ENCODE measurements around the gene SPACA7. TPM values are rescaled to one million over a fixed set of nuclear protein-coding genes. Genes with fewer than 3 reads are reported as not detected.

The SPACA7 gene
- total and polyA plus RNA-seq, 9 of the 15 experiments (the other 6 are each of a cell fraction or from before 2014, with no cell fraction given) = not detected

GRCh38 chr13:112447761-112448603 lies 71.8 kb downstream of the SPACA7 start:
- H3K27ac ChIP-seq (ENCODE audit: extremely low read depth, low read depth, low read length) = no peak overlapping the region
- in situ Hi-C loops (cut with MboI) = loop anchor here (10.0 kb wide), 1 partner anchor 973 kb away; no protein-coding TSS in a partner anchor
- no TSS peak for BruUV-seq (replicated peaks)
- H2AFZ ChIP-seq (ENCODE audit: low read depth, low read length) = no peak overlapping the region
- no peaks in the 10 kb centered on the region for H3K9me3 ChIP-seq (replicated peaks; ENCODE audit: control insufficient read depth, insufficient read depth, low read depth, low read length)
- intact Hi-C loops (cut with micrococcal nuclease) = loop anchor here (5.0 kb wide), 1 partner anchor 424 kb away; no protein-coding TSS in a partner anchor
- no peaks in the 10 kb centered on the region for H3K9me1 ChIP-seq (ENCODE audit: control insufficient read depth, insufficient read depth, low read length)
- WGBS (ENCODE audit: insufficient coverage, low coverage, missing lambda C conversion rate) = 0% methylated on average over 15 of the region's 27 CpGs
- no peak overlapping the region for H3K4me3 ChIP-seq
- no peak overlapping the region for H3K9ac ChIP-seq (ENCODE audit: insufficient read depth in 1 of 2, low read depth in 2 of 2, low read length in 2 of 2)
- ATAC-seq = no peak
- POLR2A ChIA-PET = no interaction called here
- H4K20me1 ChIP-seq (replicated peaks; ENCODE audit: control insufficient read depth, insufficient read depth, low read length) = no peaks in the 10 kb centered on the region
- H3K36me3 ChIP-seq (ENCODE audit: control insufficient read depth, insufficient read depth, low read length) = no peaks in the 10 kb centered on the region
- CTCF ChIA-PET (ENCODE audit: low intra/inter-chr PET ratio) = no interaction called here
- peaks cover 0 to 7% of the 10 kb centered on the region in 2 experiments; a peak in 1 of 5 replicates for H3K4me1 ChIP-seq (replicated peaks in 1 of 2; ENCODE audit: control insufficient read depth in 2 of 2, insufficient read depth in 2 of 2, low read length in 2 of 2)
- peaks cover 23 to 66% of the 10 kb centered on the region in 2 experiments; a peak in 4 of 5 replicates for H3K27me3 ChIP-seq (ENCODE audit: control insufficient read depth in 2 of 2, insufficient read depth in 2 of 2, low read length in 2 of 2)
- FAIRE-seq = no peak
- DNase-seq (ENCODE audit: extremely low read depth in 1 of 4, low spot score in 3 of 4) = no peak
- H3K4me2 ChIP-seq (ENCODE audit: insufficient read depth, low read length) = no peak overlapping the region
- no peaks in the 10 kb centered on the region for H3K79me2 ChIP-seq (ENCODE audit: control insufficient read depth, insufficient read depth, low read length)
- TF ChIP-seq ZMIZ1 (IDR thresholded peaks at IDR 0.05; ENCODE audit: low read depth in 2 of 2, low read length in 2 of 2) = no peak
- TF ChIP-seq SMC3 (conservative IDR thresholded peaks at IDR 0.05; ENCODE audit: insufficient read depth, low read depth, low read length) = no peak
- TF ChIP-seq MCM3 (IDR thresholded peaks at IDR 0.05) = no peak
- no peak for TF ChIP-seq VEZF1 (CRISPR knock-in tag; IDR thresholded peaks at IDR 0.05)
- no peak for TF ChIP-seq ILK (tag; IDR thresholded peaks at IDR 0.05; ENCODE audit: borderline replicate concordance, low read depth)
- no peak for TF ChIP-seq FOXJ3 (CRISPR knock-in tag; IDR thresholded peaks at IDR 0.05)

Measured in K562 (cell line).